Testis (tissue), 5 donors: ENCODE measurements around the gene ITGA5. TPM values are rescaled to one million over a fixed set of nuclear protein-coding genes. Genes with fewer than 3 reads are reported as not detected.

Source experiments
- DNase-seq: peaks from one replicate; pipeline ENCODE4 v3.0.0-alpha.2; 2019
- H3K27ac ChIP-seq, 2 donors: fragments of 200-600 bp; sonication (generic); one replicate each; pipeline ENCODE4 v1.5.1; 2019
- H3K27me3 ChIP-seq: fragments of 200-600 bp; sonication (generic); one replicate; pipeline ENCODE4 v1.5.1; 2019
- H3K36me3 ChIP-seq: fragments of 200-600 bp; sonication (generic); one replicate; pipeline ENCODE4 v1.5.1; 2017; ENCODE audit warnings: low read depth; ENCODE audit errors: missing control alignments
- H3K4me1 ChIP-seq: fragments of 200-600 bp; sonication (generic); one replicate; pipeline ENCODE4 v1.5.1; 2019
- H3K4me3 ChIP-seq, 2 donors: fragments of 200-600 bp; sonication (generic); one replicate each; pipeline ENCODE4 v1.5.1; 2017 to 2019
- H3K9me3 ChIP-seq: fragments of 200-600 bp; sonication (generic); one replicate; pipeline ENCODE4 v1.5.1; 2017
- CTCF ChIP-seq, 3 experiments: fragments of 450-650 bp in 2 of 3; fragments of 200-600 bp in 1 of 3; sonication (generic) in 1 of 3; IDR thresholded peaks; one replicate each; pipeline ENCODE4 v1.5.1; 2016 to 2019; ENCODE audit warnings: antibody characterized with exemption in 3 of 3, mild to moderate bottlenecking in 2 of 3, moderate library complexity in 1 of 3
- POLR2A ChIP-seq: fragments of 450-650 bp; IDR thresholded peaks from one replicate; pipeline ENCODE4 v1.6.1; 2017; ENCODE audit warnings: antibody characterized with exemption, mild to moderate bottlenecking, moderate library complexity
- WGBS, 2 donors: methylation state at CpG; one replicate each; pipeline ENCODE4 v1.1.5; 2018; 5-methylcytosine and 5-hydroxymethylcytosine counted together
- intact Hi-C: fragments of 100-400 bp; cut with DNase I; formaldehyde crosslinking; loops from one replicate; pipeline ENCODE4 v1.15.1; 2023; ENCODE audit warnings: low total_unique reads
- long read RNA-seq, 2 donors: transcript quantifications; one replicate each; lab custom pipeline, GENCODE V29; 2026
- polyA plus RNA-seq: library from polyadenylated mRNA; stranded (reverse); fragments of 350-450 nt; fragmentation: Illumina TruSeq; extraction: RNeasy Lipid Tissue Mini Kit (QIAGEN cat#74804); gene quantifications from one replicate; pipeline ENCODE4 v1.2.3, GENCODE V29; 2014; ENCODE audit warnings: low read depth, low replicate concordance; ENCODE audit not compliant: insufficient read depth
- total RNA-seq, 2 donors: library from RNA; depleted of rRNA; stranded (reverse); fragments of >200 nt; gene quantifications; one replicate each; pipeline ENCODE4 v1.2.3, GENCODE V29; 2016

ITGA5 gene
- total RNA-seq, result 10 to 100 TPM in 1 of 2 donors, 1 to 10 TPM in 1; 9.0 to 10.7 TPM
- 16.3 TPM for polyA plus RNA-seq
- long read RNA-seq, donor 1, partial matches to known transcripts, result 0 of 1 reads
- long read RNA-seq, donor 1, other reads (novel, unspliced or antisense), result 0 of 1 reads
- long read RNA-seq, donor 2, partial matches to known transcripts, result 0 of 1 reads
- long read RNA-seq, donor 2, other reads (novel, unspliced or antisense), result 0 of 1 reads

GRCh38 chr12:54419088-54419887 is at the start of gene ITGA5:
Gene ITGA5 (minus strand): TSS chr12:54419266. CDS start chr12:54419198, 68 bp downstream.
- 2% methylated on average over 13 to 42 of the region's 46 CpGs for WGBS, 2 donors
- no peaks in the 10 kb centered on the region for H3K36me3 ChIP-seq
- peak; percentile 64 for DNase-seq
- intact Hi-C loops, result no loop called here
- H3K4me1 ChIP-seq, result no peaks in the 10 kb centered on the region
- peak within 1 kb of the TSS; percentile 79 to 80 for H3K27ac ChIP-seq
- TF ChIP-seq POLR2A (no peak), CTCF (IDR thresholded peaks at IDR 0.05) (no peak)
- no peaks in the 10 kb centered on the region for H3K27me3 ChIP-seq
- peak within 1 kb of the TSS; percentile 73 to 78 for H3K4me3 ChIP-seq
- H3K9me3 ChIP-seq, result no peaks in the 10 kb centered on the region

DNA sequence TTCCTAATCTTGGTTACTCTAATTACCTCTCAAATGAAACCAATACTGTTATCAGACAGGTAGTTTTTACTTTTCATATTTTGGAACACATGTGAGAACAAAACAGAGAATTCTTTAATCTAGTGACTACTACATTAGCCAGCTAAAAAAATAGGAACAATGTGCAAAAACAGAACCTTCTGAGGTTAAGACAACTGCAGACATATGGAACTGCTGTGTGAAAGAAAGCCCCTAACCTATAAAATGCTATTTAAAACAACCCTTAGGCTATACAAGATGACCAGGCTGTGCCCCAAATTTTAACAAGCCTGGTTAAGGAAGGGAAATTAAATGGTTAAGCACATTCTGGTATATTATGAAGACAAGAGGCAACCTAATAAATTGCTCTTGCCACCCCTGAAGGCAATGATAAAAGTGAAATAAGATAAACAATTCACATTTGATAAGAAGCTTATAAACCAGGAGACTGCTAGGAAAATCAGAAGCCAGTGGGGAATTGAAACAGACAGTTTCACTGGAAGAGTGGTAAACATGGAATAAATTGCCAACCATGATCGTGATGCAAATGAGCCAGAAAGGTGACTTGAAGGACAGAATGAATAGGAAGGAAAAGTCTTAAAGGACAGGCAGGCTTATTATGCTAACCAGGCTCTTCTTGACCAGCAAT is 46.9 kb upstream of the ITGA5 start:
- intact Hi-C loops, result no loop called here
- H3K9me3 ChIP-seq, result no peaks in the 10 kb centered on the region
- TF ChIP-seq POLR2A (no peak), CTCF (IDR thresholded peaks at IDR 0.05) (no peak)
- H3K27ac ChIP-seq, result no peak overlapping the region
- no peaks in the 10 kb centered on the region for H3K4me1 ChIP-seq
- no peak overlapping the region for H3K4me3 ChIP-seq
- H3K36me3 ChIP-seq, result no peaks in the 10 kb centered on the region
- H3K27me3 ChIP-seq, result no peaks in the 10 kb centered on the region
- DNase-seq, result no peak
- 47 to 78% methylated on average over 1 of the region's 1 CpG for WGBS, 2 donors

GRCh38 chr12:54463484-54463883 is 44.4 kb upstream of the ITGA5 start:
- no peaks in the 10 kb centered on the region for H3K9me3 ChIP-seq
- no peak overlapping the region for H3K27ac ChIP-seq
- no peak for TF ChIP-seq POLR2A
- TF ChIP-seq CTCF (IDR thresholded peaks at IDR 0.05), result no peak
- no peak for DNase-seq
- WGBS, 2 donors, result 49 to 52% methylated on average over 3 of the region's 3 CpGs
- H3K27me3 ChIP-seq, result no peaks in the 10 kb centered on the region
- H3K36me3 ChIP-seq, result no peaks in the 10 kb centered on the region
- intact Hi-C loops, result no loop called here
- no peak overlapping the region for H3K4me3 ChIP-seq
- no peaks in the 10 kb centered on the region for H3K4me1 ChIP-seq

- H3K27me3 ChIP-seq, result no peaks in the 10 kb centered on the region
- no peaks in the 10 kb centered on the region for H3K4me1 ChIP-seq
- TF ChIP-seq POLR2A (no peak), CTCF (IDR thresholded peaks at IDR 0.05) (no peak)
- no peak for DNase-seq
- H3K9me3 ChIP-seq, result no peaks in the 10 kb centered on the region
- H3K27ac ChIP-seq, result no peak overlapping the region
- intact Hi-C loops, result no loop called here
- WGBS, 2 donors, result 83 to 85% methylated on average over 2 of the region's 2 CpGs
- H3K4me3 ChIP-seq, result no peak overlapping the region
- H3K36me3 ChIP-seq, result no peaks in the 10 kb centered on the region
Observed at GRCh38 chr12:54463034-54463433, 44.0 kb upstream of the ITGA5 start.
